GM12873 (cell line): ENCODE data around the gene ATP6V0C.

ENCODE experiments used
- CTCF ChIP-seq: IDR thresholded peaks from 2 replicates; pipeline ENCODE4 v1.5.1; 2012; ENCODE audit warnings: low read depth, mild to moderate bottlenecking, moderate library complexity, low read length, control low read depth; ENCODE audit not compliant: insufficient read depth; ENCODE audit errors: missing control alignments

The ATP6V0C gene

DNA sequence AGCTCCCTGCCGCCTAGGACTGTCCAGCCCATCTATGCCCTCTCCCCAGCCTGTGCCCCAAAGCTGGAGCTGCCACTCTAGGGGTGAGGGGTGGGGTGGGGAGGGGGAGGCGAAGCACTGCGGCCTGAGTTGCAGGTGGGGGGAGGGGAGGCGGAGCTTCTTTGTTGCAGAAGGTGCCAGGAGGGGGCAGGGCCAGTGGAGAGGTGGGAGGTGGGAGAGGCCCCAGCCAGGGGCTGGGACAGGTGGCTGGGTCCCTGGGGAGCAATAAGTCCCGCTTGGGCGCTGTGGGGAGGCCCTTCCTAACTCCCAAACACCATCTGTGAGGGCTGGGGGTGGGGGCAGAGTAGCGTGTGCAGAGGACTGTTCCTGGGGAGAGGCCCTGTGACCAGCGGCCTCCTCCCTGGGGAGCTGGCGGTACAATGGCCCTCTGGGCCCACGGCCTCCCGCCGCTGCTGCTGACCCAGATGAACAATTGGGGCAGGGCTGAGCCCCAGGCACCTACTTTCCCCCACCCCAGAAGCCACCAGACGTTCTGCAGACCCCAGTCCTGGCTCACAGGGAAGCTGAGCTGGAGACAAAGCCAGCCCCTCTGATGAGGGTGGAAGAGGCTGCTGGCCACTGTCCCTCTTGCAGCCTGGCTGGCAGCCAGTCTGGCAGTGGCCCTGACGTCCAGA is 44.9 kb upstream of the ATP6V0C start:
- no peak for TF ChIP-seq CTCF

DNA sequence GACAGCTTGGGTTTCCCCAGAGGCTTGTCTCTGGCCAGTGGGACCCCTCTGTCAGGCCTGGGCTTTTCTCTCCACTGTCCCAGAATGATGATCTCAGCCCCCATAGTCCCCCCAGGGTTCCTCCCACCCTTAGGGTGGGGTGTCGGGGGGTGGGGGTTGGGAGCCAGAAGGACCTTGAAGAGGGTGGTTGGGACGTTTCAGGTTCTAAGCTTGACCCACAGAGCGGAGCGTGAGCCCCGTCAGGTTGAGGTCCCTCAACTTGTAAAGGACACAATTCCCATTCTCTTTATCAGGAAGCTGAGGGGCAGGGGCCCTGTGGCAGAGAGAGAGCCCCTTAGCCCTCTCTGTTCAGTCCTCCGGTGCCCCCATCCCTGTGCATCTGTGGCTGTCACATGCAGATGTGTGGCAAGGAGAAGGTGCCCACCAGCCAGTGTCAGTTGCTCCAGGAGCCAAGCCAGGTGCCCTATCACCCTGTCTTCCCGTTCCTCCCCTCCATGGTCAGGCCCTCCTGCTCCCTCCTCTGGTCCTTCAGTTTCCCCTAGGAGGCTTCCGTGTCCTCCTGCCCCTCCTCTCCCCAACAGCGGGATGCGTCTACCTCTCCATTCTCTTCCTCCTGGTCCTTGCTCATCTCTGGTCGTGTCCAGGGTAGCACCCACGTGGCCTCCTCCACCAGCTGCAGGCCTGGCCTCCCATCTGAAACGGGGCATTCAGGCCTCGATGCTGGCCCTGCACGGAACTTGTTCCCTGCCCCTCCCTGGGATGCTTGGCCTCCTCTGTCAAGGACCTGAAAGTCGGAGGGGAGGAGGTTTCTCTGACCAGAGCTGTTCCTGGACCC is 44.1 kb upstream of the ATP6V0C start:
- no peak for TF ChIP-seq CTCF

- TF ChIP-seq CTCF, result no peak
Observed at GRCh38 chr16:2470234-2470601, 43.5 kb upstream of the ATP6V0C start.

DNA sequence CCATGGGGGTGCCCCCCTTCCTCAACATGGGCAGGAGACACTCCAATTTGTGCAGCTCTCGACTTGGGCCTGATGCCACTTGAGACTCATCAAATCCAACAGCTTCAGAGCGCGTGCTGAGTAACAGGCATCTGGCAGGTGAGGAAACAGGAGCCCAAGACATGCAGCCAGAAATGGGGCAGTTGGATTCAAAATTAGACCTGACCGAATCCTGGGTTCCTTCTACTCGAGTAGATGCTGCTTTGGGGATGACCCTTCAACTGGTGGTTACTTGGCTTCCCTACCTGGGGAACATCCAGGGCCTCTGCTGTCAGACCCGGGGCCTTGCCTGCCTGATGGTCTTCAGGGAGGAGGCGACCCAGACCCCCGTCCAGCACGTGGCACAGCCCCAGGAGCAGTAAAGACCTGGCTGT is 43.1 kb upstream of the ATP6V0C start:
- no peak for TF ChIP-seq CTCF

- TF ChIP-seq CTCF, result no peak
Observed at GRCh38 chr16:2471016-2471652, 42.6 kb upstream of the ATP6V0C start, which contains the start of gene NTN3. TSS of gene NTN3 (plus strand) at chr16:2471297. CDS start at chr16:2471702, 405 bp downstream.

GRCh38 chr16:2471653-2472487 is 41.9 kb upstream of the ATP6V0C start:
- TF ChIP-seq CTCF, result no peak
